ENCODE measurements around the gene CPNE2.

The CPNE2 gene

DNA sequence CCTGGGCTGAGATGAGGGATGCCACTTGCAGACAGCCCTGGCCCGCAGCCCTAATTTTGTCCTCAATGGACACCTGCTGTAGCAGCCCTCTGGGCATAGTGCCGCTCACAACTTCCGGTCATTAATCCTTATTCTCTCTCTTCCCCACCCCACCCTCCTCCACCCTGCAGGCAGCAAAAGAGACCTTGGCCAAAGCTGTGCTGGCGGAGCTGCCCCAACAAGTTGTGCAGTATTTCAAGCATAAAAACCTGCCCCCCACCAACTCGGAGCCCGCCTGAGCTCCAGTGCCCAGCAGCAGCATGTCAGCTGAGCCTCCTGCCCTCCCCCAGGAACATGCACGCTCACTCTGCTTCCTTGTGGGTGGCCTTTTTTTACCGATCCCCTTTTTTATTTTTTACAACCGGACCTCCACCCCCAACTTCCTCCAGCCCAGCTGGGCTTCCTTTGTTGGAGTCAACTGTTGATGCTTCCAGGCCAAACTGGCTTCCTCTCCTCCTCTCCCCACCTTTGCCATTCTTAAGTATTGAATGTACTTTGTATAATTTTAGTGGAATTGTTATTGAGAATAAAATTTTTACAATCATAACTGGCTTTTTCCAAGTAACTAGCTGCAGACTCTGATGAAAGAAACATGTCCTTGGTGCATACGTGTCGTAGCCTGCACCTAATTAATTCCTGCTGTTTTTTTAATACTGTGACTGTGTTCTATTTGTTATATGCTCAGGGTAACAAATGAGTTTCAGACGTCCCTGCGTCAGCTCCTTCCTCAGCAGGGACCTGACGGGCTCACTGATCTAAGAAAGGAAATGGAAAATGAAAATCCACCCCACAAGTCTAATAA, 55.2 kb downstream of the CPNE2 start:
- DNase-seq (ENCODE audit: low read depth): peak; percentile 51
- no peak overlapping the region for H3K4me3 ChIP-seq (ENCODE audit: control insufficient read depth, low read depth, low read length)
- TF ChIP-seq, protein P1, sequence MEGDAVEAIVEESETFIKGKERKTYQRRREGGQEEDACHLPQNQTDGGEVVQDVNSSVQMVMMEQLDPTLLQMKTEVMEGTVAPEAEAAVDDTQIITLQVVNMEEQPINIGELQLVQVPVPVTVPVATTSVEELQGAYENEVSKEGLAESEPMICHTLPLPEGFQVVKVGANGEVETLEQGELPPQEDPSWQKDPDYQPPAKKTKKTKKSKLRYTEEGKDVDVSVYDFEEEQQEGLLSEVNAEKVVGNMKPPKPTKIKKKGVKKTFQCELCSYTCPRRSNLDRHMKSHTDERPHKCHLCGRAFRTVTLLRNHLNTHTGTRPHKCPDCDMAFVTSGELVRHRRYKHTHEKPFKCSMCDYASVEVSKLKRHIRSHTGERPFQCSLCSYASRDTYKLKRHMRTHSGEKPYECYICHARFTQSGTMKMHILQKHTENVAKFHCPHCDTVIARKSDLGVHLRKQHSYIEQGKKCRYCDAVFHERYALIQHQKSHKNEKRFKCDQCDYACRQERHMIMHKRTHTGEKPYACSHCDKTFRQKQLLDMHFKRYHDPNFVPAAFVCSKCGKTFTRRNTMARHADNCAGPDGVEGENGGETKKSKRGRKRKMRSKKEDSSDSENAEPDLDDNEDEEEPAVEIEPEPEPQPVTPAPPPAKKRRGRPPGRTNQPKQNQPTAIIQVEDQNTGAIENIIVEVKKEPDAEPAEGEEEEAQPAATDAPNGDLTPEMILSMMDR (IDR thresholded peaks at IDR 0.05; ENCODE audit: control insufficient read depth, insufficient read depth, low read depth, low read length, missing control alignments): no peak

DNA sequence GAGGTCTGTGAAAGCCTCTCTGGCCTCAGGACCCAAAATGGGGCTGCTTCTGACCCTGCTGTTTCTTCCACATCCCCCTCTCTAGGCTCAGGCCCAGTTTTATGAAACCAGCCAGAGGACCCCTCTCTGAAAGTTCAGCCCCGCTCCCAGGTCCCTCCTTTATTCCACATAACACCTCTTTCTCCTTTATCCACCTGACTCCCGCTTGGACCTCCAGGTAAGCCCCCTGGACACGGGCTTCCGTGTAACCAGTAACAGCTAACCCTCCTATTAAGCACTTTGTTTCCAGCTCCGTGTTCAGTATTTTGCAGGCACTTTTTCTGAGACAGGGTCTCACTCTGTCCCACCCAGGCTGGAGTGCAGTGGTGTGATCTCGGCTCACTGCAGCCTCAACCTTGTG, 56.1 kb downstream of the CPNE2 start:
- TF ChIP-seq, protein P1 (IDR thresholded peaks at IDR 0.05; ENCODE audit: control insufficient read depth, insufficient read depth, low read depth, low read length, missing control alignments): no peak
- H3K4me3 ChIP-seq (ENCODE audit: control insufficient read depth, low read depth, low read length): no peak overlapping the region
- no peak for DNase-seq (ENCODE audit: low read depth)

DNA sequence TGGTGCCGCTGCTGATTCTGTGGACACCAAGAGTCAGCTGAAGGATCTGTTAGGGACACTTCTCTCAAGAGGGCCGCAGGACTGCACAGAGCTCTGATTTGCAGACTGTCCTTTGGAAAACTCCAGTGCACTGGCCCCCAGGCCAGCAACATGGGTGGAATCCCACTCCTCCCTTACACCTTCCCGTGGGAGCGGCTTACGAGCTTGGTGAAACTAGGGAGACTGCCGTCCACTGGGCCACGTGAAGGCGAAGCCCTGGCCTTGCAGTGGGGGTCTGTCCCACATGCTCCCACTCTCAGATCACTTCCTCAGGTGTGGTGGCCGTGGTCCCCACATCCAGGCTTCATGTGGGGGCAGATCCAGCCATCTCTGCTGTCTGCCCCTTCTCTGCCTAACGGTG, 57.0 kb downstream of the CPNE2 start:
- DNase-seq (ENCODE audit: low read depth): no peak
- TF ChIP-seq, protein P1 (IDR thresholded peaks at IDR 0.05; ENCODE audit: control insufficient read depth, insufficient read depth, low read depth, low read length, missing control alignments): no peak
- H3K4me3 ChIP-seq (ENCODE audit: control insufficient read depth, low read depth, low read length): no peak overlapping the region

DNA sequence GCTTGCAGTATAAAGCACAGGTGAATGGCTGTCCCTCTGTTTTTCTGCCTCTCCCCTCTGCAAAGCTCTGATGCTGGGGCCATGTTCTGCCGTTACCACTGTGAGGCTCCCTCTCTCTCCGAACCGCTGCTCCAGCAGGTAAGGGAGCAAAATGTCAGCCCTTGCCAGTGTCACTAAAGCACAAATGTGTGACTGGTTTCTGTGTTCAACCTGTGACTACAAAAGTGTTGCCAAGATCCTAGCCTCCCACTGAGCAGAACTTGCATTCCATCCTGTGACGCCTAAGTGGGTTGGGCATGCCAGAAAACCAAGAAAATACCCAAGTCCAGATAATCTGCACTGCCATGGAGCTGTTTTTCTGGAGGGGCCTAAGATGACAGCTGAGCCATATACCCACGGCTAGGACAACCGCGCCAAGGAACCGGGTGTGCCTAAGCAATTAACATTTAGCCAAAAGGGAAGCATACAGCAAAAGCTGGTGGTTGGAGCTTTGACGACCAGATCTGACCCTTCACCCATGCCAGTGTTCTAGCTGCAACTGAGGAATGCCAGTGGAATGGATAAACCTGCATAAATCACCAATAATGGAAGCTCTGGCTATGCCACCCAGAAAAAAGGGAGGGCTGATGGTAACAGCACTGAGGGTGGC, 58.4 kb downstream of the CPNE2 start:
- TF ChIP-seq, protein P1 (IDR thresholded peaks at IDR 0.05; ENCODE audit: control insufficient read depth, insufficient read depth, low read depth, low read length, missing control alignments): no peak
- no peak overlapping the region for H3K4me3 ChIP-seq (ENCODE audit: control insufficient read depth, low read depth, low read length)
- DNase-seq (ENCODE audit: low read depth): no peak

DNA sequence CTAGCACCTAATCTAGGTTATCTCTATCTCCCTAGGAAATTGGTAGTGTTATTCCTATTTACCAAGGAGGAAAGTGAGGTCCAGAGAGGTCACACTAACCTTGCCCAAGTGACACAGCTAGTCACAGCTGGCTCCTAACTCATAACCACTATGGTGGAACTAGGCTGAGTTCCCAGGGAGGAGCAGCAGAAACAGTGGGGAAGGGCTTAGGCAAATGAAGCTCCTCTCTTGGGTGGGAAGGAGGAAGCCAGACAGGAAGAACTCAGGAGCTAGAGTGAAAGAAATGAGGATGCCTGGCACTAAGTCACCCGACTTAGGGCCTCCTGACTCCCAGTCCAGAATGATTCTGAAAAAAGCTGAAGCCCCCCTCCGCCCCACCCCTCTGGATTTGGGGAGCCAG, 59.0 kb downstream of the CPNE2 start:
- DNase-seq (ENCODE audit: low read depth): no peak
- H3K4me3 ChIP-seq (ENCODE audit: control insufficient read depth, low read depth, low read length): no peak overlapping the region
- TF ChIP-seq, protein P1 (IDR thresholded peaks at IDR 0.05; ENCODE audit: control insufficient read depth, insufficient read depth, low read depth, low read length, missing control alignments): no peak

DNA sequence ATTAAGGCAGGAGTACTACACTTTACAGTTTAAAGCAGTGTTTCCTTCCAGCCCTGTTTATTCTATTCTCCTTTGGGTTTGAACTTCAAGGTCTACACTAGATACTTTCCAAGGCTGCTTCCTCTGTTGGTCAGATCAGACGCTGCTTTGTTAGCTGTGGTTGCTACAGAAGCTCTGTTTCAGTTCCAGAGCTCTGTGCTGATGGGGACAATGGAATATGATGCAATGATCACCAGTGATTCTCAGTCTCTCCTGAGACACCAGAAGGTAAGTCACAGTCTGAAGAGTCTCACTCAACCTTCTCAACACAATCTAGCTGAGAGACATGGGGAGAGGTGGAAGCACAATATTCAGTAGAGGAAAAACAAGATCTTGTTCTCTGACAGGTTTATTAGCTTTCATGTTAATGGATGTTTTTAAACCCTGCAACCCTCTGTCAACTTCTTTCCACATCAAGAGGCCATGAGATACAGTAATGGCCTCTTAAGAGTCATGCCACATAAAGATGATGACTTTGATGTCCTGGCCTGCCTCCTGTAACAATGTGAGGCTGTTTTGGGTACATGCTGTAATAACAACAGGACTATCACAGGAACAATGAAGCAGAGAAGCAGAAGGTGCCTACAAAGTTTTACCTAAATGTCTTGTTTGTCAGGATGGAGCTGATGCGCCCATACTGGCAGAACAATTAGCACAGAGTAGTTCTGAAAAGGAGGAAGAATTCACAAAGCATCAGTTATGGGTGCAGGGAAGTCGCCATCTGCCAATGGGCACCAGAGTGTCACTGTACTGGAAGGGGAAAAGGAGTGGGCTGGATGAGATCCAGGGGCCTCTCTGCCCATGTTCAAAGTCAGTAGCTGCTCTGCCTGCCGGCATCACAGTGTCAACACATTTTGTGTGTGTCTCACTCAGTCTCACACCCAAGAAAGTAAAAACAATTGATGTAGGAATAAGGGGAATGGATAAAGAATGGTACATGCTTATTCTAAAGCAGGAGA, 60.0 kb downstream of the CPNE2 start:
- H3K4me3 ChIP-seq (ENCODE audit: control insufficient read depth, low read depth, low read length): no peak overlapping the region
- TF ChIP-seq, protein P1 (IDR thresholded peaks at IDR 0.05; ENCODE audit: control insufficient read depth, insufficient read depth, low read depth, low read length, missing control alignments): no peak
- DNase-seq (ENCODE audit: low read depth): no peak

All from AG09309 (cell line).